Stomach (tissue), 4 donors: Measurements from ENCODE around the gene IL1RL1.

Experiments
- EP300 ChIP-seq: sonication (generic); formaldehyde crosslinking; IDR thresholded peaks from one replicate; pipeline ENCODE4 v1.6.1; 2017; ENCODE audit warnings: antibody characterized with exemption
- TF ChIP-seq, protein P1 (sequence below), 7 experiments: fragments of 450-650 bp in 4 of 7; fragments of 200-600 bp in 3 of 7; sonication (generic) in 3 of 7; IDR thresholded peaks; one replicate each; pipeline ENCODE4 v1.5.1; 2016 to 2019; ENCODE audit warnings: antibody characterized with exemption in 7 of 7, control low read depth in 2 of 7, mild to moderate bottlenecking in 1 of 7

DNA sequence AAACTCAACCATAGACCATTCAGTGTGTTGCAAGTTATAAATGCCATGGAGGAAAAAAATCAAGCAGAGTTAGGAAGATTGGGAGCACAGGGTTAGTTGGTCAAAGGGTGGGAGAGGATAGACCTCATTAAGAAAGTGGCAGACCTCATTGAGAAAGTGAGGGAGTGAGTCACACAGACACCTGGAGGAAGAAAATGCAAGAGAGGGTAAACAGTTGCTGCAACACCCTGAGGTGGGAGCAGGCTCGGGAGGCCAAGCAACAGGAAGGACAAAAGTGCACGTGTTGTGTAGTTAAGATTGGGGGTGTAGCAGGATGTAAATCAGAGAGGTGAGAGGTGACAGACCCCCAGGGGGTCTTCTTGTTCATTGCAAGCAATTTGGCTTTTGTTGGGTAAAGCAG lies 6.4 kb downstream of the IL1RL1 start:
- TF ChIP-seq, protein P1, sequence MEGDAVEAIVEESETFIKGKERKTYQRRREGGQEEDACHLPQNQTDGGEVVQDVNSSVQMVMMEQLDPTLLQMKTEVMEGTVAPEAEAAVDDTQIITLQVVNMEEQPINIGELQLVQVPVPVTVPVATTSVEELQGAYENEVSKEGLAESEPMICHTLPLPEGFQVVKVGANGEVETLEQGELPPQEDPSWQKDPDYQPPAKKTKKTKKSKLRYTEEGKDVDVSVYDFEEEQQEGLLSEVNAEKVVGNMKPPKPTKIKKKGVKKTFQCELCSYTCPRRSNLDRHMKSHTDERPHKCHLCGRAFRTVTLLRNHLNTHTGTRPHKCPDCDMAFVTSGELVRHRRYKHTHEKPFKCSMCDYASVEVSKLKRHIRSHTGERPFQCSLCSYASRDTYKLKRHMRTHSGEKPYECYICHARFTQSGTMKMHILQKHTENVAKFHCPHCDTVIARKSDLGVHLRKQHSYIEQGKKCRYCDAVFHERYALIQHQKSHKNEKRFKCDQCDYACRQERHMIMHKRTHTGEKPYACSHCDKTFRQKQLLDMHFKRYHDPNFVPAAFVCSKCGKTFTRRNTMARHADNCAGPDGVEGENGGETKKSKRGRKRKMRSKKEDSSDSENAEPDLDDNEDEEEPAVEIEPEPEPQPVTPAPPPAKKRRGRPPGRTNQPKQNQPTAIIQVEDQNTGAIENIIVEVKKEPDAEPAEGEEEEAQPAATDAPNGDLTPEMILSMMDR (IDR thresholded peaks at IDR 0.05): no peak
- TF ChIP-seq EP300: no peak
